Rectal smooth muscle tissue (tissue), 1 donor: Measurements from ENCODE around the gene TMPRSS13.
A peak's percentile ranks its signal among the peaks of the same experiment; 100 is the strongest.

Experiments used
- H3K27ac ChIP-seq: one replicate; pipeline ENCODE4 v1.7.0; 2013; ENCODE audit warnings: low read depth, low read length, inconsistent platforms
- H3K27me3 ChIP-seq: one replicate; pipeline ENCODE4 v1.7.0; 2013; ENCODE audit warnings: low read length; ENCODE audit not compliant: control insufficient read depth, insufficient read depth
- H3K36me3 ChIP-seq: one replicate; pipeline ENCODE4 v1.7.0; 2013; ENCODE audit warnings: low read length; ENCODE audit not compliant: control insufficient read depth, insufficient read depth
- H3K4me1 ChIP-seq: one replicate; pipeline ENCODE4 v1.7.0; 2013; ENCODE audit warnings: low read length; ENCODE audit not compliant: control insufficient read depth, insufficient read depth
- H3K4me3 ChIP-seq: one replicate; pipeline ENCODE4 v1.7.0; 2013; ENCODE audit warnings: low read length
- H3K9ac ChIP-seq: one replicate; pipeline ENCODE4 v1.7.0; 2013; ENCODE audit warnings: low read length

Gene TMPRSS13

GRCh38 chr11:117874910-117875381, 54.3 kb downstream of the TMPRSS13 start:
- peak overlapping the region; percentile 91 for H3K27ac ChIP-seq
- H3K4me1 ChIP-seq: peaks cover 48% of the 10 kb centered on the region
- H3K4me3 ChIP-seq: peak overlapping the region; percentile 80
- H3K36me3 ChIP-seq: no peaks in the 10 kb centered on the region
- peaks cover 4% of the 10 kb centered on the region for H3K27me3 ChIP-seq
- H3K9ac ChIP-seq: no peak overlapping the region

GRCh38 chr11:117874253-117874909, 54.8 kb downstream of the TMPRSS13 start:
- Histone ChIP-seq H3K9ac (no peak overlapping the region), H3K4me3 (peak overlapping the region; percentile 80), H3K27me3 (peaks cover 4% of the 10 kb centered on the region), H3K27ac (peak overlapping the region; percentile 91), H3K36me3 (no peaks in the 10 kb centered on the region), H3K4me1 (peaks cover 53% of the 10 kb centered on the region)

GRCh38 chr11:117873828-117874125, 55.4 kb downstream of the TMPRSS13 start:
- peaks cover 4% of the 10 kb centered on the region for H3K27me3 ChIP-seq
- no peak overlapping the region for H3K4me3 ChIP-seq
- peak overlapping the region; percentile 48 for H3K27ac ChIP-seq
- peaks cover 58% of the 10 kb centered on the region for H3K4me1 ChIP-seq
- H3K36me3 ChIP-seq: no peaks in the 10 kb centered on the region
- H3K9ac ChIP-seq: no peak overlapping the region

- peaks cover 4% of the 10 kb centered on the region for H3K27me3 ChIP-seq
- H3K36me3 ChIP-seq: no peaks in the 10 kb centered on the region
- no peak overlapping the region for H3K4me3 ChIP-seq
- H3K4me1 ChIP-seq: peaks cover 57% of the 10 kb centered on the region
- H3K27ac ChIP-seq: peak overlapping the region; percentile 66
- no peak overlapping the region for H3K9ac ChIP-seq
Observed at GRCh38 chr11:117872975-117873827, 56.0 kb downstream of the TMPRSS13 start.

- no peaks in the 10 kb centered on the region for H3K36me3 ChIP-seq
- H3K9ac ChIP-seq: no peak overlapping the region
- no peak overlapping the region for H3K4me3 ChIP-seq
- peaks cover 50% of the 10 kb centered on the region for H3K4me1 ChIP-seq
- H3K27ac ChIP-seq: peak overlapping the region; percentile 66
- peaks cover 4% of the 10 kb centered on the region for H3K27me3 ChIP-seq
Observed at GRCh38 chr11:117872420-117872961, 56.7 kb downstream of the TMPRSS13 start.

GRCh38 chr11:117871784-117872183, 57.4 kb downstream of the TMPRSS13 start:
- H3K36me3 ChIP-seq: no peaks in the 10 kb centered on the region
- H3K4me3 ChIP-seq: no peak overlapping the region
- H3K27ac ChIP-seq: peak overlapping the region; percentile 66
- H3K4me1 ChIP-seq: peaks cover 46% of the 10 kb centered on the region
- no peaks in the 10 kb centered on the region for H3K27me3 ChIP-seq
- H3K9ac ChIP-seq: no peak overlapping the region

GRCh38 chr11:117871160-117871559, 58.0 kb downstream of the TMPRSS13 start:
- Histone ChIP-seq H3K27me3 (no peaks in the 10 kb centered on the region), H3K27ac (no peak overlapping the region), H3K4me3 (no peak overlapping the region), H3K9ac (no peak overlapping the region), H3K4me1 (peaks cover 46% of the 10 kb centered on the region), H3K36me3 (no peaks in the 10 kb centered on the region)

- H3K27ac ChIP-seq: peak overlapping the region; percentile 64
Observed at GRCh38 chr11:117870103-117870952, 58.9 kb downstream of the TMPRSS13 start.

GRCh38 chr11:117869604-117870003, 59.6 kb downstream of the TMPRSS13 start:
- Histone ChIP-seq H3K4me1 (peaks cover 43% of the 10 kb centered on the region), H3K9ac (no peak overlapping the region), H3K27ac (peak overlapping the region; percentile 64), H3K27me3 (no peaks in the 10 kb centered on the region), H3K4me3 (no peak overlapping the region), H3K36me3 (no peaks in the 10 kb centered on the region)

More at GRCh38 chr11:117870103-117870952, 58.9 kb downstream of the TMPRSS13 start:
- Histone ChIP-seq H3K4me1 (peaks cover 49% of the 10 kb centered on the region), H3K4me3 (no peak overlapping the region), H3K27me3 (no peaks in the 10 kb centered on the region), H3K9ac (no peak overlapping the region), H3K36me3 (no peaks in the 10 kb centered on the region)

GRCh38 chr11:117868815-117869561, 60.2 kb downstream of the TMPRSS13 start:
- Histone ChIP-seq H3K9ac (no peak overlapping the region), H3K27ac (peak overlapping the region; percentile 64)

GRCh38 chr11:117868088-117868487, 61.1 kb downstream of the TMPRSS13 start:
- Histone ChIP-seq H3K27me3 (no peaks in the 10 kb centered on the region), H3K36me3 (no peaks in the 10 kb centered on the region), H3K27ac (no peak overlapping the region), H3K9ac (no peak overlapping the region), H3K4me3 (no peak overlapping the region), H3K4me1 (peaks cover 35% of the 10 kb centered on the region)

More at GRCh38 chr11:117868815-117869561, 60.2 kb downstream of the TMPRSS13 start:
- peaks cover 42% of the 10 kb centered on the region for H3K4me1 ChIP-seq
- no peaks in the 10 kb centered on the region for H3K27me3 ChIP-seq
- H3K36me3 ChIP-seq: no peaks in the 10 kb centered on the region
- no peak overlapping the region for H3K4me3 ChIP-seq
